HG02943 (cell line): Measurements from ENCODE around the gene IFIT1.
"Not testable (repeated sequence)": the region's sequence is repeated elsewhere in the genome, so short reads cannot be mapped to it uniquely, and the experiment has no call there.

Experiments
- ATAC-seq: cut with Tn5 transposase; IDR thresholded peaks from one replicate; pipeline ENCODE4 v1.9.1; 2021; ENCODE audit warnings: mild to moderate bottlenecking, low read depth, moderate library complexity; ENCODE audit not compliant: unreplicated experiment

IFIT1 gene

GRCh38 chr10:89426230-89426868 is 33.9 kb downstream of the IFIT1 start:
- ATAC-seq, result no peak

GRCh38 chr10:89427629-89428028 is 35.2 kb downstream of the IFIT1 start:
- ATAC-seq, result no peak

- no peak for ATAC-seq
Measured at GRCh38 chr10:89428877-89429276, 36.5 kb downstream of the IFIT1 start.

GRCh38 chr10:89431977-89432376 is 39.6 kb downstream of the IFIT1 start:
- ATAC-seq, result no peak

- no peak for ATAC-seq
Measured at GRCh38 chr10:89438525-89438924, 46.1 kb downstream of the IFIT1 start.

- ATAC-seq, result no peak
Measured at GRCh38 chr10:89440226-89441009, 48.0 kb downstream of the IFIT1 start.

GRCh38 chr10:89442289-89442688 is 49.9 kb downstream of the IFIT1 start:
- ATAC-seq, result no peak

GRCh38 chr10:89444819-89445218 is 52.4 kb downstream of the IFIT1 start:
- not testable (repeated sequence) for ATAC-seq

- ATAC-seq, result no peak
Measured at GRCh38 chr10:89450901-89451300, 58.5 kb downstream of the IFIT1 start.

- ATAC-seq, result no peak
Measured at GRCh38 chr10:89452193-89452592, 59.8 kb downstream of the IFIT1 start.

GRCh38 chr10:89454561-89455347 is 62.3 kb downstream of the IFIT1 start:
- no peak for ATAC-seq
